Esophagus muscularis mucosa (tissue), 4 donors: ENCODE measurements around the gene ENTPD6.
"Not testable (repeated sequence)": the region's sequence is repeated elsewhere in the genome, so short reads cannot be mapped to it uniquely, and the experiment has no call there.

Experiments used
- EP300 ChIP-seq: sonication (generic); formaldehyde crosslinking; IDR thresholded peaks from one replicate; pipeline ENCODE4 v1.6.1; 2017; ENCODE audit warnings: antibody characterized with exemption
- POLR2A ChIP-seq: fragments of 450-650 bp; IDR thresholded peaks from one replicate; pipeline ENCODE4 v1.6.1; 2017; ENCODE audit warnings: antibody characterized with exemption, moderate library complexity, mild to moderate bottlenecking, low read depth
- TF ChIP-seq, protein P1 (sequence below), 3 experiments: fragments of 200-600 bp in 2 of 3; fragments of 450-650 bp in 1 of 3; sonication (generic) in 2 of 3; IDR thresholded peaks; one replicate each; pipeline ENCODE4 v1.5.1; 2017 to 2019; ENCODE audit warnings: antibody characterized with exemption in 3 of 3, mild to moderate bottlenecking in 2 of 3, moderate library complexity in 1 of 3

DNA sequence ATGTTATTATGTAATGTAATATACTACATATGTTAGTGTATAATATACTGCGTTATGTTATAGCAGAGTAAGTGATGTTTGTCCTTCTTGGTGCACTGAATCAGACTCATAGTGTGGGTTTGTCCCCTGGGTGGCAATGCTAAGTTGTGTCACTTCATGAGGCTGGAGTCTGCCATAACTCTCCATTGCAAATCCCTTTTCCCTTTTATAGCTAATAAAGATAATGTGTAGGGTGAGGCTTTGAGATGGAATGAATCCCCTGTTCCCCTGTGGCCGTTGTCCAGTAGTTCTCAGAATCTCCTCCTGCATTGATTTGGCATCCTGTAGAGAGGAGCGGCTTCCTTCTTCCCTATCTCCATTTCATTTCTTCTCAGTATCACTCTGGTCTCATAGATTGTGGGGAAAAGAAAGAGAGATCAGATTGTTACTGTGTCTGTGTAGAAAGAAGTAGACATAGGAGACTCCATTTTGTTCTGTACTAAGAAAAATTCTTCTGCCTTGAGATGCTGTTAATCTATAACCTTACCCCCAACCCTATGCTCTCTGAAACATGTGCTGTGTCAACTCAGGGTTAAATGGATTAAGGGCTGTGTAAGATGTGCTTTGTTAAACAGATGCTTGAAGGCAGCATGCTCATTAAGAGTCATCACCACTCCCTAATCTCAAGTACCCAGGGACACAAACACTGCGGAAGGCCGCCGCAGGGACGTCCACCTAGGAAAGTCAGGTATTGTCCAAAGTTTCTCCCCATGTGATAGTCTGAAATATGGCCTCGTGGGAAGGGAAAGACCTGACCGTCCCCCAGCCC lies 45.5 kb downstream of the ENTPD6 start:
- TF ChIP-seq, protein P1, sequence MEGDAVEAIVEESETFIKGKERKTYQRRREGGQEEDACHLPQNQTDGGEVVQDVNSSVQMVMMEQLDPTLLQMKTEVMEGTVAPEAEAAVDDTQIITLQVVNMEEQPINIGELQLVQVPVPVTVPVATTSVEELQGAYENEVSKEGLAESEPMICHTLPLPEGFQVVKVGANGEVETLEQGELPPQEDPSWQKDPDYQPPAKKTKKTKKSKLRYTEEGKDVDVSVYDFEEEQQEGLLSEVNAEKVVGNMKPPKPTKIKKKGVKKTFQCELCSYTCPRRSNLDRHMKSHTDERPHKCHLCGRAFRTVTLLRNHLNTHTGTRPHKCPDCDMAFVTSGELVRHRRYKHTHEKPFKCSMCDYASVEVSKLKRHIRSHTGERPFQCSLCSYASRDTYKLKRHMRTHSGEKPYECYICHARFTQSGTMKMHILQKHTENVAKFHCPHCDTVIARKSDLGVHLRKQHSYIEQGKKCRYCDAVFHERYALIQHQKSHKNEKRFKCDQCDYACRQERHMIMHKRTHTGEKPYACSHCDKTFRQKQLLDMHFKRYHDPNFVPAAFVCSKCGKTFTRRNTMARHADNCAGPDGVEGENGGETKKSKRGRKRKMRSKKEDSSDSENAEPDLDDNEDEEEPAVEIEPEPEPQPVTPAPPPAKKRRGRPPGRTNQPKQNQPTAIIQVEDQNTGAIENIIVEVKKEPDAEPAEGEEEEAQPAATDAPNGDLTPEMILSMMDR (IDR thresholded peaks at IDR 0.05), result not testable (repeated sequence)
- not testable (repeated sequence) for TF ChIP-seq EP300, POLR2A
